Skin of body (tissue), 2 donors: ENCODE measurements around the gene UBL3. TPM values are rescaled to one million over a fixed set of nuclear protein-coding genes. Genes with fewer than 3 reads are reported as not detected.
A peak's percentile ranks its signal among the peaks of the same experiment; 100 is the strongest.

ENCODE experiments used
- DNase-seq: peaks from one replicate; lab custom pipeline; 2025; lab: John Stamatoyannopoulos, UW
- total RNA-seq: library from RNA; depleted of rRNA; stranded (reverse); fragments of >200 nt; gene quantifications from one replicate; pipeline ENCODE4 v1.2.3, GENCODE V29; 2014

Gene UBL3, protein sequence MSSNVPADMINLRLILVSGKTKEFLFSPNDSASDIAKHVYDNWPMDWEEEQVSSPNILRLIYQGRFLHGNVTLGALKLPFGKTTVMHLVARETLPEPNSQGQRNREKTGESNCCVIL
- 28.7 TPM for total RNA-seq

DNA sequence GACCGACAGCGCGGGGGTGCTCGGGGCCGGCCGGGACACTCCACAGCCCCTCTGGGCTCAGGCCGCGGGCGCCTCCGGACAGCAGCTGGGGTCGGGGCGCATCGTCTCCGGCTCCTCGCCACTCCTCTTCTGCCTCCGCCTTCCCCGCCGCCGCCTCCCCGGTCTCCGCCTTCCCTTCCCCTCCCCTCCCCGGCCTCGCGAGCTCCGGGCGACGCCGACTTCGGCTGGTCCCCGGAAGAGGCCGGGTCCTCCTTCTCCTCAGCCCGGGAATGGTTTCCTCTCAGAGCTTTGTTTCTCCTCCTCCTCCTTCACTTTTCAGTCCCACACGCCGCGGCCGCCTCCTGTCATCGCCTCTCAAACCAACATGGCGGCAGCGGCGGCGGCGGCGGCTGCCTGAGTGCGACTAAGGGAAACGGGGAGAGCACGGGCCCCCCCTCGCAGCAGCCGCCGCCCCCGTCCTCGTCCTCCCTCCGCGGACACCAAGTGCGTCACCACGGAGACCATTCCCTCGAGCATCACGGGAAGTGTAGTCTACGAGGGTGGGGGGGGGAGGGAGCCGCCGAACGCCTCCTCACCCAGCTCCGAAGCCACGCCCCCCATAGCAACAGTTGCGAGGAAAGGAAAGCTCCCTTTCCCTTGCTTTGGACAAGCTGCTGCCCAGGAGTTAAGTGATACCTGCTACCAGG lies at the start of gene UBL3:
UBL3 (minus strand) TSS at position 405 of the 686 bp plus-strand sequence. CDS start 1,079 bp downstream, outside the sequence.
- DNase-seq: peak; percentile 96

DNA sequence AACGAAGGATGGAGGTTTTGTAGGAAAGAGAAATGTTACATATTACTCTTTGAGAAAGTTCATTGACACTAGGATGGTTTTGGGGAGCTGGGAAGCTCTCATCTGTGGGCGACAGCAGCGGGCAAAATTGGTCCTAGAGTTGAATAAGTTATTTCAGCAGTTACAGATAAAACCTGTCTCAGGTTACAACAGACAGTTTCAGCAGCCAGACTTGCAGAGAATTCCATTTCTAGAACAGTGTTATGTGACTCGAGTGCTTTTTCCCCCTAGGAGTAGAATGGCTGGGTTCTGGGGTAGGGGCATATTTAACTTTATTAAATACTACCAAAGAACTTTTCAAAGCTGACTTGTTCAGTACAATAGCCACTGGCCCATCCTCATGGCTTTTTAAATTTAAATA lies 46.7 kb upstream of the UBL3 start:
- no peak for DNase-seq

DNA sequence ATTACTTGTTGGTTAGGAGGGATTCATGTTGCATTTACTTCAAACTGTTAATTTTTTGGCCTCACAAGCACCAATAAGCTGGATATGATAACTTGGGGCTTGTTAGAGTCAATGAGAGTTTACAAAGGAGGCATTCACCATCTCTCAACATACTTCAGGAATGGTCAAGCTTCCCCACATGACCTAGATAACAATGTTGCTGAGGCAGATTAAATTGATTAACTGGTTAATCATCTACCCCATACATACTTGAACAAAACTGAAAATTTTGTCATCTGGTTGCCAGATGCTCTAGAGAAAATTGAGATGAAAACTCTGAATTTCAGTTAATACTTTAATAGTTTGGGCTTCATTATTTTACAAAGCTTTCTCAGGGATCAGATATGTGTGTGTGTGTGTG lies 43.0 kb upstream of the UBL3 start:
- no peak for DNase-seq

DNA sequence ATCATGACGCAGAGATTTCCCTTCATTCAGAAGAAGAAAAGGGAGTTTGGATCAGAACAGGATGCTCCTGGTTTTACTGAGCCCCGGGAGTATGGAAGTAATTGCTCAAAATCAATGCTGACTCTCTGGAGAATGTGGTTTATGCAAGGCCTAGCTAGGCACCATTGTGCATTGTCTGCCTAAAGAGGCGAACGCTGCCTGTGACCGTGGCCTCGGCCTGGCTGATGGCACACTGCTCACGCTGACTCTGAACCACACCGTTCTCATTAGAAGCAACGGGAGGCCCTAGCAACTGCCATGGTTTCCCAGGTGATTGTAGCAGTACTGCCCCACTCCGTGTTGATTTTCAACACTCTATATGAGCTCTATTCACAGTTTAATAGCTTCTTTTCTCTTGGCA lies 41.7 kb upstream of the UBL3 start:
- no peak for DNase-seq

DNA sequence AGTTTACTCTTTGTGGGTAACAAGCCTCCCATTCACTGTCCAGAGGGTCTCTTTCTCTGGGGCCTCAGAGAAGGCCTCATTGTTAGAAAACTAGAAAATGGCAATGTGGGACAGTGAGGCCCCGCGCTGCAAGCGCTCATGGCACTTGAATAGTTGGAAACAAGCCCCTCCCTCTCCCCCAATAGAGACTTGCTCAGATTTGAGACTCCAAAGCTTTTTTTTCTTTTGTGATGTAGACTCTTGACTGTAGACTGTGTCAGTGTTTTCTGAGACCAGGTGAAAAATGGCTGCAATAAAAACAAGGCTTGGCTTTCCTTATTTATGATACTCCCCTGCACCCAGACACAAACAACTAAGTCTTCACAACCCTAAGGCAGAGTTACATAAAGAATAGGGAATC lies 38.7 kb upstream of the UBL3 start:
- no peak for DNase-seq

DNA sequence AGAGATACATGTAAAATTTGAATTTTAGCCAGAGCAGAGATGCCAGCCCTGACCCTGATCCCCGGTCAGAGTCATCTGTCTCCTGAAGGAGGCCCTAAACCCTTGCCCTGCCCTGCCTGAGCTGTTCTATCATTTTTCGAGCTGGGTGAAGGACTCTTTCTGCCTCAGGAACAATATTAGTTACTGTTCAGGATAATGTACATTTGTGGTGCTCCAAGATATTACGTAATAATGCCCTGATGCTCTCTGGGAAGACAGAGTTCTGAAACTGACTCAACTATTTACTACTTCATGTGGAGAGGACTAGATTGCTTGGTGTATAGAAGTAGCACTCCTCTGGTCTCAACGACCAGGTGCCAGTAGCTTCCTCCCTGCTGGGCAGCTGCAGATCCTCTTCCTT lies 37.9 kb upstream of the UBL3 start:
- DNase-seq: no peak

DNA sequence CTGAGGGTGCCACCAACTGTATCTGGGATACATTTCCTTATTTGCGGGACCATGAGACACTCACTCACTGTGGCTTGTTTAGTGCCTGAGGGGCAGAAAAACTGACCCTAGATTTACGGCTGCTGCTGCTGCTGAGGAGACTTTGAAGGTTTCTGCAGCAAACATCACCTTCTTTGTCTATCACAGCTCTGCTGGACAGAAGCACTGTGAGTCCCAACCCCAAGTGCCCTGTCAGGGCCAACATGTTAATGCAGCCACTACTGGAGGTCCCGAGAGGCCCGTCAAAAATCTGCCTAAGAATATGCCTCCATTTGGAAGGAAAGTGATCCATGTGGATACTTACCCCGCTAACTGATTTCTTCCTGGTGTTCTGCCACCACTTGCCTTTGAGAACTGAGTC lies 37.3 kb upstream of the UBL3 start:
- no peak for DNase-seq

DNA sequence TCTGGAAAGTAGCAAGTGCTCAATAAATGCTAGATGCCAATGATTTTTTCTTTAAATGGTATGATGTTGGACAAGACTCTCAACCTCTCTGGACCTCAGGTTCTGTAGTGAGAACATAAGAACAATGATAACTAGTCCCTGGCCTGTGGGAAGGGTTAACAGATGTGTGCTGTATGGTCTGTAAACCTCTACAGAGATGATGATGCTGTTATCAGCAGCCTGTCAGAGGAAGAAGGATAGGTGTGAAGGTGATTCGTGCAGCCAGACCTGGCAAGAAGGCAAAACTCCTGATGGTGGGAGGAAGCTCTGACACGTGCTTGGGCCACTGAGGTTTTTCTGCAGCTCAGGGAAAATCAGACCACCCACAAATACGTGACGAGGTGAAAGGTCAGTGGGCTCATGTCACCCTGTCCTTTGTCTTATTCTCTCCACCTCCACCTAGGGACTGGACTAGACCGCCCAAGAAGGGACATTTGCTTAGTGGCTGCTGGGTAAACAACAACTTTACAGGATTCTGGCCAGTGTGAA lies 36.7 kb upstream of the UBL3 start:
- no peak for DNase-seq

DNA sequence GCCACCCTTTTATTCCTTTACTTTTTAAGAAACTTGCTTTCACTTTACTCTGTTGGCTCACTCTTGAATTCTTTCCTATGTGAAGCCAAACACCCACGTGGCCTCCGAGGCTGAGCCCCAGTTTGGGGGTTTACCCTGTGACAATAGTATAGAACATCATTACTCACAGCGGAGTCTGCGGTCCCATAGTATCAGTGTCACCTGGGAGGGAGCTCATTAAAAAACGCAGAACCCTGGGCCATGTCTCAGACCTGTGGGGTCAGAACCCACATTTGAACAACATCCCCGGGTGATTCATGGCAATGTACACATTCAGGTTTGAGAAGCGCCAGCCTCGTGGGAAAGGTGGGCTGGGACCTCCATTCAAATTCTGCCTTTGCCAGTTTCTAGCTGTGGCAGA lies 36.0 kb upstream of the UBL3 start:
- no peak for DNase-seq

DNA sequence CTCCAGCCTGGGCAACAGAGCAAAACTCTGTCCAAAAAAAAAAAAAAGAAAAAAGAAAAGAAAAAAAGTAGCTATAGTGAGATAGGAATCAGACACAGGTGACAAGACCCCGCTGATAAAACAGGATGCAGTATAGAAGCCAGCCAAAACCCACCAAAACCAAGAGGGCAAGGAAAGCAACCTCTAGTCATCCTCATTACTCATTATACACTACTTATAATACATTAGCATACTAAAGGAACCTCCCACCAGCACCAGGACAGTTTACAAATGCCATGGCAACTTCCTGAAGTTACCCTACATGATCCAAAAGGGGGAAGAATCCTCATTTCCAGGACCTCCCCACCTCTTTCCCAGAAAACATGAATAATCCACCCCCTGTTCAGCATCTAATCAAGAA lies 35.6 kb upstream of the UBL3 start:
- DNase-seq: no peak

DNA sequence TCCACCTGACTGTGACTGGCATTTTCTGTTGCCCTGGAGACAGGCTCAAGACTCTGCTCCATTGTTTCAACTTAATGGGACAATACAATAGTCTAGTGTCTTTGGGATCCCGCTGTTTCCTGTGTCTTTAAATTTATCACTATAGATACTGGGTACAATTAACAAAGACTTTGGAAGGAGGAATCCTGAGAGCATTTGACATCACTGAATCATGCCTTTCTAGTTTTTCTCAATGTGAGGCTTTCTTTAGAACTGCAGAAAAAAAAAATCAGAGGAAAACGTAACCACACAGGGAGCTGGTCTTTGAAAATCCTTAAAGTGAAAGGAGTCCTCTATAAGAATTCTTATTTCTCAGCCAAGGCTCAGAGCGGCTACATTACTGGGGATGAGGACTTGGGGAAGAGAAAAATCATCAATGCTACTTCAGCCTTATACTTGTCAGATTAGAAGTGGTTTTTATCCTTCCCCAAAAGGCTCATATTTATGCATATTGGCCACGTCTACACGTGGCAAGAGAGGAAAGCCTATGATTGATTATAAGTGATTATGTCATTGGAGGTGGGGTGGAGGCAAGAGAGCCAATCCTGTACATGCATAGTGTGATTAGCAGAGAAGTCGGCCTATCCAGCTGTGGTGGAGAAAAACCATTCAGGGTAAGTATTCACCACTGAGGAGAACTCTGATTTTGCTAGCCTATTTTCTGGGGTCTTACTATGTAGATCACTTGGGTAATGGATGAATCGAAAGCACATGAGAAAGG lies 34.4 kb upstream of the UBL3 start:
- DNase-seq: peak; percentile 47

DNA sequence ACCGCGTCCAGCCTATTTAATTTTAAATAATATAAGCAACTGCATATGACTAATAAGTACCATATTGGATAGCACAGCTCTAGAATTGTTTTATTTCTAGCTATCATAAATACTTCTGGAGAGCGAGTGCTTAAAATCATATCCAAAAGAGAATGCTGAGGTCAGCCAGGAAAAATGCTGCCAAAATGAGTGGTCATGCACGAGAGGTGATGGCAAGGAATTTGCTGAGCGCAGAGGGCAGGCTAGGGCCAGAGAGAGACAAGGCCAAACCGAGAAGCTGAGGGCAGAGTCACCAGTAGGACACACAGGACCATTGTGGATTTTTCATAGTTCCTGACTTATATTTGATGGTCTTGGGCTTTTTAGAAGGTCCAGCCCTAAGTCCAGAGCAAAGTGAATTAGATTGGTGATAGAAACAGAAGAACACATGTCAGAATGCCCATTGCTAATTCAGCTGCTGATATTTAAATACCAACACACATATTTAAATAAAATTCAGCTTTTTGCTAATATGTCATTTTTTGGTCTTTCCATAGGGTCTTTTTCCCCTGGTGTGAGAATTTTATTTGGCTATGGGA lies 33.6 kb upstream of the UBL3 start:
- no peak for DNase-seq

DNA sequence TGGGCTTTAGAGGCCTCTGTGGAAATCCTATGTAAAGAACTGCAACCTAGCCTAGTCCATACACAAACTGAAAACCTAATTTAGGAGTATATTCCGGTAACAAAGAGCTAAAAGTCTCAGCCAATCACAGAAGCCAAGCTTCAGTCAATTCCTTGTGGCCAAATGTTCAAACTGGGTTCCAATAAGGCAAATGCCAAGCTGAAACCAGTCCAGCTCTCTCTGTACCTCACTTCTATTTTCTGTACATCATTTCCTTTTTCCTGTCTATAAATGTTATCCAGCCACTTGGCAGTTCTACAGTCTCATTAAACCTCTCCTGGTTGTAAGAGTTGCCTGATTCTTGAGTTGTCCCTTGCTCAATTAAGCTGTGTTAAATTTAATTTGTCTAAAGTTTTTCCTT lies 31.7 kb upstream of the UBL3 start:
- DNase-seq: no peak

DNA sequence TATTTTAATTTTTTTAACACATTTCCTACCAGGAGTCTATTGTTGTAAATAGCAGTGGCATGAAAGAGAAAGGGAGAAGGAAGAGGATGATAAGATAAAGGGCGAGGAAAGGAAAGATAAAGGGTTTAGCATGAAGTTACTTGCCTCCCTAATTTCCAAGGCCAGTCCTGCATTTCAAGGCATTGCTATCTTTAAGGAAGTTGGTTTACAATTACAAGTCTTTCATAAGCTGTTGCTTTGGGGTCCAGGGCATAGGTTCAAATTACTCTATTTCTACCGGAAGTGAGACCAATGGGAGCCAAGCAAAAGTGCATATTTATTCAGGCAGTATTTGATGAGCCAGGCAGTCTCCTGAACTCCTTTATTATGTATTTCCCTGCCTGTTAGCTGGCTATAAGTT lies 27.7 kb upstream of the UBL3 start:
- no peak for DNase-seq

DNA sequence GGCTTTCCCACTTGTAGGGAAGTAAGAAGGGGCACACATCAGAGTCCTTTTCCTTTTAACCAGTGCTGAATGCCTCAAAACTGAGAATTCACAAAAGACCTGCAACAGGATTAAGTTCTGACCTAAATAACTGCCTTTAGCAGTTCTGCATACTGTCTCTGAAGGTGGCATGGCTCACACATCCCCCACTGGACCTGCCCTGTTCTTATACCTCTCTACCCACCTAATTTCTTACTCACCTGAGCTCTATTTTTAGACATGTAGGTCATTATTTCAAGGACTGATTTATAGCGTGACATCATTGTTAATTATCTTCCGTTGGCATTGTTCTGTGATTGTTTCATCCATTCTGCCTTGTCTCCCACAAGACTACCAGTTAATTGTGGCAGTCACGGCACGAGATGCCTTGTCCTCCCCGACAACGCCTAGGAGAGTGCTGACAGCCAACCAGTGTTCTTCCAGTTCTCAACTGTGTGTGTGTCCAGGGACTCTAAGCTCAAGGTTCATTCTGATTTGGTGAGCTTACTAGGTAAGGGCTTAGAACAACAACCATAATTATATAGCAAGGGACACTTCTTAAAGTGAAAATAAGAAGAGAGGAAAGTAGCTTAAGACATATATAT lies 27.1 kb upstream of the UBL3 start:
- DNase-seq: no peak

DNA sequence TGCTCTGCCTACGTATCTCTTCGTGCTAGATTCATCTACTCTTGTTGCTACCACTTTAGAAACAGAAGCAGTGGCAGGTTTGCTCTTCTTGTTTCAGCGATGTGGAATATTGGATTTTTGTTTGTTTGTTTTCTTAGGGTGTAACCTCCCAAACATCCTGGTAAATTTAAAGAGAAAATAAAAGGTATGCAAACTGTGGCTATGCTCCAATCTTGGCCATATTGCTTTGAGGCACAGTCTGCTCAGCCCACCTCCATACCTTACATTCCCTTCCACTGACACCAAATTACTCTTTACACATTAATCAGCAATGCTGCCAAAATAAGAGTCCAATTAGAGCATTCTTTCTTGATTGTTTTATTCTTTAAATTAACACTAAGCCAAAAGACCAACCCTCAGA lies 25.2 kb upstream of the UBL3 start:
- no peak for DNase-seq

DNA sequence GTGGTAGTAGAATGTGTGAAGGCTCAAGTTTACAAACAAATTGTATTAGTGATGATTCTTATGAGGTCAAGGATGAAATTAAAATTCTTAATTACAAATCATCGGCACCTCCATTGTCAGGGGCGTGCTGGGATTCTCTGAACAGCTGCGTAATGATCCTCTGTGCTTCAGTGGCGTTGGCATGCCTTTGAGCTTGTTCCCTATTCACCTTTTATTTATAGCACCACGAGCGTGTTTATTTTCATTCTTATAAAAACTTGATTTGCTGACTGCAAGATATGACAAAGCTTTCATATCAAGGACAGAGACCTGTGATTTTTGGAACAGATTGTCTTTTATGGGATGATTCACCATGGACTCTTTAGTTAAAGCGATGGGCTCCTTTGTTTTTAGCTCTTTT lies 18.2 kb upstream of the UBL3 start:
- DNase-seq: no peak

DNA sequence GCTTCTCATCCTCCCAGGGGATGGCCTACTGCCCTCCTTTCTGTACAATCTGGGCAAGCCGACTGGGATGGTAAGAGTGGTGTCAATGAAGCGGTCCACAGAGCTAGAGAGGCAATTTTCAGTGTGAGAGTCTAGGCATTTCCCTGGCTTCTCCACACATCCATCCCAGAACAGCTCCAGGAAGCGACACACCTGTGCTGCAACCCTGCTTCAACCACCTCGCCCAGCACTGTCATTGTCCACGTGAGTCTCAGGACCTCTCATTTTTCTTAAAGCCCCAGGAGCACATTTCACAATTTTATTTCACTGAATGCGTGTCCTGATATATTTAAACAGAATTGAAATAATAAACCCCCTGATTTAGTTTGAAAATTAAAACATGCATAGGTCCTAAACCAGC lies 15.5 kb upstream of the UBL3 start:
- DNase-seq: no peak

DNA sequence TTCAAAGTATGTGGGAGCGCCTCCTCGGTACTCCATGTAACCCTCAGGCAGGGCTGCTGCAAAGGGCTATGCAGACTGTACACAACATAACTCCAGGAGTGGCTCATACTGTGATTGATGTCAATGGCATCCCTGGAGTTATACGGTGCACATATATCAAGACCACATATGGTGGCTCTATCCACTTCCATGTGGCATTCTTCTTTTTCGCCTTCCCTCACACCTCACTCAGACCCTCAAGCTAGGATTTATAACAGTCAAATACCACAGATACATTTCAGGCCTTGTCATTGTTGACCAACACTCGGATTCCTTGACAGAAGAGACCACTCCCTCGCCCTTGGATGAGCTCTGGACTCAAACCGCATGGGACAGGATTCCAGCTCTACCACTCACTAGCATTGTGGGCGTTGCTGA lies 11.3 kb upstream of the UBL3 start:
- no peak for DNase-seq

DNA sequence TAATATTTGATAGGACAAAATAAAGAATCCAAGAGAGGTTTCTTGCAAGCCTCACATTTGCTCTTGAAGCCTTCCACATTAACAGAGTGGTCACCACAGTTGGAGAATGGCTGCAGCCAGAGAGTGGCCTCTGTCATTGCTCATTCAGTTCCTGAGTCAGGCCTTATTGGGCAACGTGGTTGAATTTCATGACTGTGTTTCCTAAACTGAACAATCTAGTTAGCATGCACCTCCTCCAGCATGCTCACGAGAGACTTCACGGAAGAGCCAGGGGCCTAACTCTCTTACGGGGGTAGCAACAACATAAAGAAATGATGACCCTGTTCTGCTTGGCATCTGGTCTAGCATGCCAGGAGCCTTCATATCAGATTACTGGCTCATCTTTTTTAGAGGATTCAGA lies 9.6 kb upstream of the UBL3 start:
- DNase-seq: no peak

DNA sequence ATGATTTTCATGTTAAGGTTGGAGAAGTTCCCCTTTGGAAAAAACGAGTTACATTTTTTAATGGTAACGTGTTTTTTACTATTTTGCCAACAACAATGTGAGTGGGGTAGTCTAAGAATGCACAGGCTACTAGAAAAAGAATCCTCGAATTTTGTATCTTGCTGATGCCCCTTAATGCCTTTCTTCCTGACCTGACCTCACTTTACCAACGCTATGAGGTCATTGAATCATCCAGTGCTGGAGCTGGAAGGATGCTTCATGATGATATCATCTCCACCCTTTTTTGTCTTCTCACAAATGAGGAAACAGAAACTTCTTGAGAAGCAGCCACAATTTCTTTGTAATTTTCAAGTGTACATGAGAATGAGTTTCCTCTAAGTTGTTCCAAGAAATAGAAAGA lies 8.2 kb upstream of the UBL3 start:
- DNase-seq: no peak

DNA sequence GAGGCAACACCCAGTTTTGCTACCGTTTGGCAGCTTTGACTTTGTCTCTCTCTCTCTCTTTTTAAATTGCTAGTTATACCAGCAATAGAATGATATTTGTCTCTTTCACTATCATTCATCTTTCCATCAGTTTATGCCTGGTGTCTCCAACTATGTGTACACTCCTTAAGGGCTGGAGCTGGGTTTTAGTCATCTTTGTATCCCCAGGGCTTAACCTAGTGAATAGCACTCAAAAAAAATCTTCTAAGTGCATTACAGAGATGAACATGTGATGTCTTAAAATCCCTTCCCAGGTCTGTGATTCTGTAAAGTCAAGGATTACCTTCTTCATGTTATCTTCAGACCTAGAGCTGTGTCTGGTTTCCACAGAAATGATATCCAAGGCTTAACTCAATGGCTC lies 7.8 kb upstream of the UBL3 start:
- DNase-seq: no peak
